Measurements from ENCODE around the gene DOCK2. TPM values are rescaled to one million over a fixed set of nuclear protein-coding genes. Genes with fewer than 3 reads are reported as not detected.

Gene DOCK2
- total RNA-seq, 1 experiment from 2014 or later = 4.6 TPM

DNA sequence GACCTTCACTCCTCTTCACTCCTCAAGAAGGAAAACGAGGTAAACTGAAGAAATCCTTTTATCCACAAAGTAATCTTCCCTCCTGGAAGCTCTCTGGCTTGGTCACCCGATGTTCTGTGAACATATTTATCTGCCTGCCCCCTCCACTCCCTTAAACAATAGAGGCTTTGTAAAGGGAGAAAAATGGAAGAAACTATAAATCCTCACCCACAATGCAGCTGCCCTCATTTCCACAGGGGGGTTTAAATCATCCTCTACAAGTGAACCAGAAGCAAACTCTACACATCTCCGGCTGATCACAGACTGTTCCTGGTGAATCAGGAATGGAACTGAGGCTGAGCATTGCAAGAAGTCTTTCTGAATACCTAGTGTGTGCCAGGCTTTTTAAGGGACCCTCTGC lies 336.0 kb downstream of the DOCK2 start:
- DNase-seq (ENCODE audit: low spot score) (no peak), ATAC-seq (no peak)
- CTCF ChIA-PET = no interaction called here
- POLR2A ChIA-PET = no interaction called here
- Mint-ChIP-seq H3K27me3 (ENCODE audit: low read depth) (peaks cover 18% of the 10 kb centered on the region), H3K36me3 (no peaks in the 10 kb centered on the region), H3K9me3 (no peaks in the 10 kb centered on the region), H3K27ac (no peak overlapping the region), H3K4me3 (no peak overlapping the region), H3K4me1 (peaks cover 30% of the 10 kb centered on the region)
- TF ChIP-seq, protein P1, sequence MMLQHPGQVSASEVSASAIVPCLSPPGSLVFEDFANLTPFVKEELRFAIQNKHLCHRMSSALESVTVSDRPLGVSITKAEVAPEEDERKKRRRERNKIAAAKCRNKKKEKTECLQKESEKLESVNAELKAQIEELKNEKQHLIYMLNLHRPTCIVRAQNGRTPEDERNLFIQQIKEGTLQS (CRISPR knock-in tag; conservative IDR thresholded peaks at IDR 0.05) = no peak
- TF ChIP-seq CREM (CRISPR knock-in tag; IDR thresholded peaks at IDR 0.05) = no peak
- TF ChIP-seq E2F4 (CRISPR knock-in tag; IDR thresholded peaks at IDR 0.05; ENCODE audit: borderline replicate concordance, low read depth) = no peak
- no peak for TF ChIP-seq HMGA2 (CRISPR knock-in tag; IDR thresholded peaks at IDR 0.05)
- TF ChIP-seq ZNF317 (CRISPR knock-in tag; IDR thresholded peaks at IDR 0.05; ENCODE audit: borderline replicate concordance, low read depth) = no peak

DNA sequence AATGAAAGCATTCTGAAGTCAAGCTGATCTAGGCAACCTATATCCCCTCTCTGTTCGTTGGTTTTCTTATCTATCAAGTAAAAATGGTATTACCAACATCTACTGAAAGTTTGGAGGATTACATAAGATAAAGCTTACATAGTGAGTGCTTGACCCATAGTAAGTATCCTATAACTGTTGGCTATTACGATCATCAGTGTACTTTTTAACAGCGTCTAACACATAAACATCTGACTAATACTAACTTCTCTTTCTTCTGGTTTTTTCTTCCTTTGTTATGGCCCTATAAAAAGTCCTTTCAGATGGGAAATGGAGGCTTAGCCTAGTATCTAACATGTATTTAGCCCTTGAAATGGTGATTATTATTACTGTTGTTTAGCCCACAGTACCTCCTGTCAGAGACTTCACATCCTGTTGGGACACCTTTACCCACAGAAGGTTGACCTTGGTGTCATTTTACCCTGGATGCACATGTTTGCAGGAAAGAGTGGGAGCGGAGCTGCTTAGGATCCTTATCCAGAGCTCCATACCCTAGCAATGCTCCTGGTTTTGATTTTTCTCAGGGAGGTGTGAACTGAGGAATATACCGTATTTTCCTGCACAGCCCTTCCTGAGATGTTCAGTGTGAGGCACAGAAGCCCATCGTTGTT lies 337.2 kb downstream of the DOCK2 start:
- Mint-ChIP-seq H3K9me3 (no peaks in the 10 kb centered on the region), H3K36me3 (no peaks in the 10 kb centered on the region), H3K4me3 (no peak overlapping the region), H3K27ac (no peak overlapping the region), H3K27me3 (ENCODE audit: low read depth) (peaks cover 30% of the 10 kb centered on the region), H3K4me1 (peaks cover 41% of the 10 kb centered on the region)
- no peak for DNase-seq (ENCODE audit: low spot score)
- ChIA-PET CTCF (interaction anchor here (0.6 kb wide), 1 partner anchor 278 kb away, joined by 3 read pairs; no protein-coding TSS in a partner anchor), POLR2A (no interaction called here)
- no peak for ATAC-seq
- no peak for TF ChIP-seq SMAD4 (CRISPR knock-in tag; IDR thresholded peaks at IDR 0.05)
- TF ChIP-seq GABPB1 (CRISPR knock-in tag; IDR thresholded peaks at IDR 0.05) = no peak
- TF ChIP-seq SOX15 (CRISPR knock-in tag; IDR thresholded peaks at IDR 0.05) = no peak
- no peak for TF ChIP-seq NR2C2 (CRISPR knock-in tag; IDR thresholded peaks at IDR 0.05)
- no peak for TF ChIP-seq ZNF219 (CRISPR knock-in tag; IDR thresholded peaks at IDR 0.05; ENCODE audit: borderline replicate concordance)
- TF ChIP-seq CREB1 (CRISPR knock-in tag; IDR thresholded peaks at IDR 0.05) = no peak
- no peak for TF ChIP-seq ERG (CRISPR knock-in tag; IDR thresholded peaks at IDR 0.05)

DNA sequence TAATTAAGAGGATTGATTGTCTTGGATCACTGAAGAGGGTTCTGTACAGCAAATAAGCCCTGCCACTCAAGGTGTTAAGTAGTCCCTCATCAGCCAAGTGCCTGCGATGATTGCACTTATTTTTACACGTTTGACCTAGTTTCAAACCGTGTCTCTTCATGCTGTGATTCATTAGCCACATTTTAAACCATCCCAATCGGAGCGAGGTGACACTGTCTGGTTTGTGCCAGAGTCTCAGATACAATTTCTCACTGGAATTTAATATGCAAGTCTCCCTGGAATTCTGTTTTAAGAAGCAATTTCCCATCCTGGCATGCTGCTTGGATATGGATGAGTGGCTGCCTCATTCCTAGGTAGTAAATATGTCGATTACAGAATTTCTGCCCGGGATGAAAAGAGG lies 341.6 kb downstream of the DOCK2 start:
- POLR2A ChIA-PET = no interaction called here
- Mint-ChIP-seq H3K36me3 (no peaks in the 10 kb centered on the region), H3K9me3 (no peaks in the 10 kb centered on the region), H3K27ac (no peak overlapping the region), H3K4me3 (no peak overlapping the region), H3K27me3 (ENCODE audit: low read depth) (peaks cover 38% of the 10 kb centered on the region), H3K4me1 (peaks cover 50% of the 10 kb centered on the region)
- CTCF ChIA-PET = interaction anchor here (0.6 to 3.0 kb wide), 2 partner anchors 76 to 171 kb away, joined by 3 to 36 read pairs; no protein-coding TSS in a partner anchor
- DNase-seq (ENCODE audit: low spot score) (no peak), ATAC-seq (no peak)
- TF ChIP-seq CREB1 (CRISPR knock-in tag; IDR thresholded peaks at IDR 0.05) = no peak
- TF ChIP-seq SP1 (CRISPR knock-in tag; conservative IDR thresholded peaks at IDR 0.05) = no peak
- TF ChIP-seq, protein P2, sequence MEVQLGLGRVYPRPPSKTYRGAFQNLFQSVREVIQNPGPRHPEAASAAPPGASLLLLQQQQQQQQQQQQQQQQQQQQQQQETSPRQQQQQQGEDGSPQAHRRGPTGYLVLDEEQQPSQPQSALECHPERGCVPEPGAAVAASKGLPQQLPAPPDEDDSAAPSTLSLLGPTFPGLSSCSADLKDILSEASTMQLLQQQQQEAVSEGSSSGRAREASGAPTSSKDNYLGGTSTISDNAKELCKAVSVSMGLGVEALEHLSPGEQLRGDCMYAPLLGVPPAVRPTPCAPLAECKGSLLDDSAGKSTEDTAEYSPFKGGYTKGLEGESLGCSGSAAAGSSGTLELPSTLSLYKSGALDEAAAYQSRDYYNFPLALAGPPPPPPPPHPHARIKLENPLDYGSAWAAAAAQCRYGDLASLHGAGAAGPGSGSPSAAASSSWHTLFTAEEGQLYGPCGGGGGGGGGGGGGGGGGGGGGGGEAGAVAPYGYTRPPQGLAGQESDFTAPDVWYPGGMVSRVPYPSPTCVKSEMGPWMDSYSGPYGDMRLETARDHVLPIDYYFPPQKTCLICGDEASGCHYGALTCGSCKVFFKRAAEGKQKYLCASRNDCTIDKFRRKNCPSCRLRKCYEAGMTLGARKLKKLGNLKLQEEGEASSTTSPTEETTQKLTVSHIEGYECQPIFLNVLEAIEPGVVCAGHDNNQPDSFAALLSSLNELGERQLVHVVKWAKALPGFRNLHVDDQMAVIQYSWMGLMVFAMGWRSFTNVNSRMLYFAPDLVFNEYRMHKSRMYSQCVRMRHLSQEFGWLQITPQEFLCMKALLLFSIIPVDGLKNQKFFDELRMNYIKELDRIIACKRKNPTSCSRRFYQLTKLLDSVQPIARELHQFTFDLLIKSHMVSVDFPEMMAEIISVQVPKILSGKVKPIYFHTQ (CRISPR knock-in tag; IDR thresholded peaks at IDR 0.05) = no peak
- TF ChIP-seq CDX4 (CRISPR knock-in tag; IDR thresholded peaks at IDR 0.05; ENCODE audit: borderline replicate concordance) = no peak
- no peak for TF ChIP-seq SMAD4 (CRISPR knock-in tag; IDR thresholded peaks at IDR 0.05)
- no peak for TF ChIP-seq NFE2L1 (CRISPR knock-in tag; IDR thresholded peaks at IDR 0.05)
- TF ChIP-seq JUN (CRISPR knock-in tag; IDR thresholded peaks at IDR 0.05) = no peak
- no peak for TF ChIP-seq KAT7 (CRISPR knock-in tag; IDR thresholded peaks at IDR 0.05; ENCODE audit: borderline replicate concordance)
- no peak for TF ChIP-seq ATF2 (CRISPR knock-in tag; IDR thresholded peaks at IDR 0.05; ENCODE audit: borderline replicate concordance, low read depth)
- TF ChIP-seq SMAD3 (CRISPR knock-in tag; IDR thresholded peaks at IDR 0.05; ENCODE audit: borderline replicate concordance) = no peak
- no peak for TF ChIP-seq PRDM15 (CRISPR knock-in tag; IDR thresholded peaks at IDR 0.05)

All from WTC11 (cell line).